ENCODE measurements around the gene FGD4.
"Not testable (repeated sequence)": the region's sequence is repeated elsewhere in the genome, so short reads cannot be mapped to it uniquely, and the experiment has no call there.

The FGD4 gene

GRCh38 chr12:32559434-32559833 lies 160.1 kb downstream of the FGD4 start:
- Histone ChIP-seq H3K4me2 (ENCODE audit: low read length) (no peak overlapping the region), H2AFZ (no peak overlapping the region), H3K27me3 (ENCODE audit: control insufficient read depth, insufficient read depth, low read length) (no peaks in the 10 kb centered on the region), H3K79me2 (peaks cover 7% of the 10 kb centered on the region), H3K4me3 (ENCODE audit: low read depth, low read length) (peak overlapping the region; percentile 5), H3K9ac (no peak overlapping the region), H3K27ac (peak overlapping the region; percentile 15), H3K36me3 (ENCODE audit: control insufficient read depth, insufficient read depth, low read length) (no peaks in the 10 kb centered on the region), H3K9me3 (ENCODE audit: control insufficient read depth, low read length) (no peaks in the 10 kb centered on the region), H3K4me1 (peaks cover 11% of the 10 kb centered on the region)
- TF ChIP-seq CTCF (IDR thresholded peaks at IDR 0.05): no peak

- Histone ChIP-seq H3K36me3 (ENCODE audit: control insufficient read depth, insufficient read depth, low read length) (no peaks in the 10 kb centered on the region), H3K4me2 (ENCODE audit: low read length) (no peak overlapping the region), H3K27ac (no peak overlapping the region), H2AFZ (no peak overlapping the region), H3K27me3 (ENCODE audit: control insufficient read depth, insufficient read depth, low read length) (no peaks in the 10 kb centered on the region), H3K79me2 (peaks cover 7% of the 10 kb centered on the region), H3K4me1 (peaks cover 4% of the 10 kb centered on the region), H3K9ac (no peak overlapping the region), H3K4me3 (ENCODE audit: low read depth, low read length) (no peak overlapping the region), H3K9me3 (ENCODE audit: control insufficient read depth, low read length) (no peaks in the 10 kb centered on the region)
- TF ChIP-seq CTCF (IDR thresholded peaks at IDR 0.05): no peak
Observed at GRCh38 chr12:32560520-32560919, 161.2 kb downstream of the FGD4 start.

GRCh38 chr12:32561931-32562341 lies 162.6 kb downstream of the FGD4 start:
- TF ChIP-seq CTCF (IDR thresholded peaks at IDR 0.05): no peak
- Histone ChIP-seq H2AFZ (no peak overlapping the region), H3K4me1 (peaks cover 5% of the 10 kb centered on the region), H3K4me3 (ENCODE audit: low read depth, low read length) (no peak overlapping the region), H3K9ac (no peak overlapping the region), H3K36me3 (ENCODE audit: control insufficient read depth, insufficient read depth, low read length) (no peaks in the 10 kb centered on the region), H3K4me2 (ENCODE audit: low read length) (no peak overlapping the region), H3K79me2 (peaks cover 5% of the 10 kb centered on the region), H3K27me3 (ENCODE audit: control insufficient read depth, insufficient read depth, low read length) (no peaks in the 10 kb centered on the region), H3K27ac (peak overlapping the region; percentile 30), H3K9me3 (ENCODE audit: control insufficient read depth, low read length) (no peaks in the 10 kb centered on the region)

GRCh38 chr12:32562413-32562812 lies 163.1 kb downstream of the FGD4 start:
- not testable (repeated sequence) for H3K4me2 ChIP-seq (ENCODE audit: low read length); H3K4me3 ChIP-seq (ENCODE audit: low read depth, low read length); H3K9ac ChIP-seq; H3K79me2 ChIP-seq; H3K27me3 ChIP-seq (ENCODE audit: control insufficient read depth, insufficient read depth, low read length); H3K36me3 ChIP-seq (ENCODE audit: control insufficient read depth, insufficient read depth, low read length); H3K4me1 ChIP-seq; H3K9me3 ChIP-seq (ENCODE audit: control insufficient read depth, low read length); H2AFZ ChIP-seq
- H3K27ac ChIP-seq: peak overlapping the region; percentile 30

GRCh38 chr12:32566663-32567295 lies 167.4 kb downstream of the FGD4 start:
- no peak for TF ChIP-seq CTCF (IDR thresholded peaks at IDR 0.05)
- no peaks in the 10 kb centered on the region for H3K9me3 ChIP-seq (ENCODE audit: control insufficient read depth, low read length)
- no peaks in the 10 kb centered on the region for H3K27me3 ChIP-seq (ENCODE audit: control insufficient read depth, insufficient read depth, low read length)
- H3K36me3 ChIP-seq (ENCODE audit: control insufficient read depth, insufficient read depth, low read length): no peaks in the 10 kb centered on the region
- no peak overlapping the region for H3K4me3 ChIP-seq (ENCODE audit: low read depth, low read length)
- H3K27ac ChIP-seq: no peak overlapping the region
- no peak overlapping the region for H3K9ac ChIP-seq
- peak overlapping the region; percentile 11 for H3K4me2 ChIP-seq (ENCODE audit: low read length)
- no peak overlapping the region for H2AFZ ChIP-seq
- peaks cover 12% of the 10 kb centered on the region for H3K4me1 ChIP-seq
- H3K79me2 ChIP-seq: peaks cover 1% of the 10 kb centered on the region

Measured in parathyroid adenoma (tissue), 2 donors.